ENCODE measurements around the gene ELANE. TPM values are rescaled to one million over a fixed set of nuclear protein-coding genes. Genes with fewer than 3 reads are reported as not detected.
A peak's percentile ranks its signal among the peaks of the same experiment; 100 is the strongest.

Gene ELANE
- total RNA-seq, 1 donor from 2014 or later, result not detected

DNA sequence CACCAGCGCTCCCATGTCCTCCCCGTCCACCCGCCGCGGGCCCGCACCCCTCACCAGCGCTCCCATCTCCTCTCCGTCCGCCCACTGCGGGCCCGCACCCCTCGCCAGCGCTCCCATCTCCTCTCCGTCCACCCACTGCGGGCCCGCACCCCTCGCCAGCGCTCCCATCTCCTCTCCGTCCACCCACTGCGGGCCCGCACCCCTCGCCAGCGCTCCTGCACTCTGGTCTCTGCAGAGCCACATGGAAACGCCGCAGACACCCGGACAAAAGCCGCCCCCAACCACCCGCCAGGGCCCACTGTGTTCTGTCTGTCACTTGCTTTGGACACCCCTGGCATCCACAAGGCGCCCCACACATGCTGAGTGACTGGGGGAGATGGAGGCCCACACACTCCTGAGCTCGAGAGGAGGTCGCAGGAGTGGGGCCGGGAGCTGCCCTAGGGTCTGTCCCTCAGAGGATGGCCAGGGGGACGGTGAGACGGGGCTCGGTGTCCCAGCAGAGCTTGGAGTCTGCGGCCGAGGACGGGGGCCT is 14.7 kb downstream of the ELANE start:
- TF ChIP-seq, protein P1, sequence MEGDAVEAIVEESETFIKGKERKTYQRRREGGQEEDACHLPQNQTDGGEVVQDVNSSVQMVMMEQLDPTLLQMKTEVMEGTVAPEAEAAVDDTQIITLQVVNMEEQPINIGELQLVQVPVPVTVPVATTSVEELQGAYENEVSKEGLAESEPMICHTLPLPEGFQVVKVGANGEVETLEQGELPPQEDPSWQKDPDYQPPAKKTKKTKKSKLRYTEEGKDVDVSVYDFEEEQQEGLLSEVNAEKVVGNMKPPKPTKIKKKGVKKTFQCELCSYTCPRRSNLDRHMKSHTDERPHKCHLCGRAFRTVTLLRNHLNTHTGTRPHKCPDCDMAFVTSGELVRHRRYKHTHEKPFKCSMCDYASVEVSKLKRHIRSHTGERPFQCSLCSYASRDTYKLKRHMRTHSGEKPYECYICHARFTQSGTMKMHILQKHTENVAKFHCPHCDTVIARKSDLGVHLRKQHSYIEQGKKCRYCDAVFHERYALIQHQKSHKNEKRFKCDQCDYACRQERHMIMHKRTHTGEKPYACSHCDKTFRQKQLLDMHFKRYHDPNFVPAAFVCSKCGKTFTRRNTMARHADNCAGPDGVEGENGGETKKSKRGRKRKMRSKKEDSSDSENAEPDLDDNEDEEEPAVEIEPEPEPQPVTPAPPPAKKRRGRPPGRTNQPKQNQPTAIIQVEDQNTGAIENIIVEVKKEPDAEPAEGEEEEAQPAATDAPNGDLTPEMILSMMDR (conservative IDR thresholded peaks at IDR 0.05), result no peak
- no peak for DNase-seq (ENCODE audit: extremely low spot score, unreplicated experiment)
- Mint-ChIP-seq H3K9me3 (no peaks in the 10 kb centered on the region), H3K27ac (no peak overlapping the region), H3K36me3 (peaks cover 12% of the 10 kb centered on the region), H3K27me3 (peaks cover 3% of the 10 kb centered on the region), H3K4me1 (ENCODE audit: unreplicated experiment) (peaks cover 8% of the 10 kb centered on the region), H3K4me3 (no peak overlapping the region)

DNA sequence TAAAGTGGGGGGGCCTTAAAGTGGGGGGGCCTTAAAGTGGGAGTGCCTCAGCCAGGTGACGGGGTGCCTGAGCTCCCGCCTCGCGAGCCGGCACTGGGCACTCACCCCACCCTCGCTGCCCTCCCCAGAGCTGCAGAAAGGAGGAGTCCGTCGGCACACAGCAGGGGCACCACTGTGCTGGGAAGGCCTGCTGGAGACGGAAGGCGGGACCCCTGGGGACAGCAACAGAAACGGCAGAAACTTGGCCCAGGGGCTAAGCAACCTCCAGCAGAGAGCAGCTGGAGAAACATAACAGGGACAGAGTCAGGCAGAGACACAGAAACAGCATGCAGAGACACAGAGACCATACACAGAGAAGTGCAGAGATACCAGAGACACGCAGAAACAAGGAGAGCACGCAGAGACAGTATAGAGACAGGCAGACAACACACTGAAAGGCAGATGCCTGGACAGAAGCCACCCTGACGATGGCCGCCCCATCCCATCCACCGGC is 15.2 kb downstream of the ELANE start:
- Mint-ChIP-seq H3K27ac (peak overlapping the region; percentile 70), H3K4me3 (no peak overlapping the region), H3K36me3 (peaks cover 12% of the 10 kb centered on the region), H3K9me3 (no peaks in the 10 kb centered on the region), H3K27me3 (peaks cover 3% of the 10 kb centered on the region), H3K4me1 (ENCODE audit: unreplicated experiment) (peaks cover 8% of the 10 kb centered on the region)
- TF ChIP-seq, protein P1 (conservative IDR thresholded peaks at IDR 0.05), result no peak
- DNase-seq (ENCODE audit: extremely low spot score, unreplicated experiment), result no peak

DNA sequence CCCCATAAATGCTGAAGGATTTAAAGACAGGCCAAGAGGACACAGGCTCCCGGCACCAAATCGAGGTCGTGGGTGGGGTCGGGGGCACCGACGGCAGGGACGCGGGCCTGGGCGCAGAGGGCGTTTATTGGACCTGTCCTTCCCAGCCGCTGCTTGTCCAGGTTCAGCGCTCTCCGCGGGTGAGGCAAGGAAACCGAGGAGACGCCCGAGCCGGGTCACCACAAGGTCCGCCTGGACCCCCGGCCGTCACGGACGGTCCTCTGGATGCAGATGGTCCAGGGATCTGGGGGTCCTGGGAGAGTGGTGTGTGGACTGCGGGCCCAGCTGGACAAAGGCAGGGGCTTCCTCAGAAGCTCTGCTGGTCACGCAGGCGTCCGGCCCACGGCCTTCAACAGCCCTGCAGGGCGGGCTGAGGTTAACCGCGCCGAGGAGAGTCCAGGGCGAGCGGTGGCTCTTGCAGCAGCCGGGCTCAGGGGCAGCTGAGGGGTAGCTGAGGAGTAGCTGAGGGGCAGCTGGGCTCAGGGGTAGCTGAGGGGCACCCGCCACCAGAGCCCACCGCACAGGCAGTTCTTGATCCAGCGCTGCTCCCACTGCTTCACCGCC is 15.9 kb downstream of the ELANE start:
- TF ChIP-seq, protein P1 (conservative IDR thresholded peaks at IDR 0.05), result no peak
- Mint-ChIP-seq H3K9me3 (no peaks in the 10 kb centered on the region), H3K36me3 (peaks cover 12% of the 10 kb centered on the region), H3K4me1 (ENCODE audit: unreplicated experiment) (peaks cover 8% of the 10 kb centered on the region), H3K4me3 (no peak overlapping the region), H3K27ac (peak overlapping the region; percentile 70), H3K27me3 (no peaks in the 10 kb centered on the region)
- DNase-seq (ENCODE audit: extremely low spot score, unreplicated experiment), result no peak

DNA sequence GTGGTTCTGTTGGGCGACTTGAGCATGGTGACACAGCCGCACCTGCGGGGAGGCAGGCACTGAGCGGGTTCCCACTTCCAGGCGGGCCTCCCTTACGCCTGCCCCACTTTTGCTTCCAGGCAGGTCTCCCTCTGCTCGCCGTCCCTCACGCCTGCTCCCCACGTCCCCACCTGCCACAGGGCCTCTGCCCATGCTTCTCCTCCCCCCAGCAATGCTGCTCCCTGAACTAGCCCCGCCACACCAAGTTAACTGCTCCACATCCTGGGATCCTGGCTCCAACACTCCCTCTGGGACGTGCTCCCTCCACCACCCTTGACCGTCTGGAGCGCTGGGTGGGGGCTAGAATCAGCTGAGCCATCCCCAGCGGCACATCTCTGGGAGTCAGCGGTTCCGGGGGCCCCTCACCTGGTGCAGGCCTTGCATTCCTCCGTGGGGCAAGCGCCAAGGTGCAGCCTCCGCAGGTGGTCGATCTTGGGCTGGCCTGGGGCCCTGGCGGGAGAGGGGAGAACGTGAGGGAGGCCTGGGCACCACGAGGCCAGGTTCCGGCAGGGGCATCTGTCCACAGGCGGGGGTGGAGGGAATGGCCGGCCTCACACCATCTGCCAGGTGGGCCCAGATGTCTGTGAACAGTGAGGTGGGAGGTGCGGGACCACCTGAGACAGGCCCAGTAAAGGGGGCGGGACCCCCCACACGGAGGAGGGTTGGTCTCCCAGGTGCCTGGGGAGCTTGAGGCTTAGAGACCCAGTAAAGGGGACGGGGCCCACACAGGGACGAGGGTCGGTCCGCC is 16.5 kb downstream of the ELANE start:
- H3K36me3 Mint-ChIP-seq, result peaks cover 12% of the 10 kb centered on the region
- H3K27ac Mint-ChIP-seq, result no peak overlapping the region
- TF ChIP-seq, protein P1 (conservative IDR thresholded peaks at IDR 0.05), result no peak
- H3K4me3 Mint-ChIP-seq, result no peak overlapping the region
- H3K4me1 Mint-ChIP-seq (ENCODE audit: unreplicated experiment), result peaks cover 8% of the 10 kb centered on the region
- H3K27me3 Mint-ChIP-seq, result no peaks in the 10 kb centered on the region
- no peak for DNase-seq (ENCODE audit: extremely low spot score, unreplicated experiment)
- H3K9me3 Mint-ChIP-seq, result no peaks in the 10 kb centered on the region

DNA sequence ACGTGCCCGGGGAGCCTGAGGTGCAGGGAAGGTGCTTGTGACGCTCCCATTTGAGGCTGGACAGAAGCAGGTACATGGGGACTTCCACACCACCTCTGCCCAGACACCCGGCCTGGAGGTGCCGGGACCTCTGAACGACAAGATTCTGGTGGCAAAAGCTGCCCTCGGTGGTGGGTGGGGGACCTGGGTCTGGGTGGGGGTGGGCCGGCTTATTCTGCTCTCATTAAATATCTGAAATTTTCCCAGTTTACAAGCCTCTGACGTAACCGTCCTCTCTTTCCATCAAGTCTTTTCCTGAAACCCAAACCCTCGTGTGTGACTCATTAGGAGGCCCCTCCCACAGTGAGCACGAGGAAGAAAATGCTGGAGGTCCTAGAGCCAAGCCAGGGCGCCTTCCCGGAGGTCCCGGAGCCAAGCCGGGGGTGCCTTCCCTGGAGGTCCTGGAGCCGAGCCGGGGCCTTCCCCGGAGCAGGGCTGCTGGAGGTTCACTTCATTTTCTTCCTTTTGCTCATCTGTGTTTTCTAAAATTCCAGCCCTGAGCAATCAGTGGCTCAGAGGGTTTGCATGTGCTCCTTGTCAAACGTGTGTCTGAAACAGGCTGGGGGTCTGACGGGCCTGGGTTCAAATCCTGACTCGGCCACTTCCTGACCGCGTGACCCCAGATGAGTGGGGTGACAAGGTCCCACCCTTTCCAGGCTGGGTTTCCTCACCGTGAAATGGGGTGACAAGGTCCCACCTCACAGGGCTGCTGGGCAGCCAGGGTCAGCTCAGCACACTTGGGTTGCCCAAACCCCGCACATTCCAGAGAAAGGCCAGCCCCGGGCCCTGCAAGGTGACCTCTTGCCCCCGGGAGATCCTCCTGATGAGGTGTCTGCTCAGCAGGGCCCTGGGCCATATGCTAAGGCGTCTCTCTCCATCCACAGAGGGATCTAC is 17.4 kb downstream of the ELANE start:
- H3K9me3 Mint-ChIP-seq, result no peaks in the 10 kb centered on the region
- no peaks in the 10 kb centered on the region for H3K27me3 Mint-ChIP-seq
- H3K4me3 Mint-ChIP-seq, result no peak overlapping the region
- DNase-seq (ENCODE audit: extremely low spot score, unreplicated experiment), result no peak
- H3K36me3 Mint-ChIP-seq, result peaks cover 12% of the 10 kb centered on the region
- H3K4me1 Mint-ChIP-seq (ENCODE audit: unreplicated experiment), result peaks cover 8% of the 10 kb centered on the region
- TF ChIP-seq, protein P1 (conservative IDR thresholded peaks at IDR 0.05), result no peak
- no peak overlapping the region for H3K27ac Mint-ChIP-seq

All from type B pancreatic cell (in vitro differentiated cells).